OCI-LY3 (cell line): ENCODE measurements around the gene BLOC1S6.

Source experiments
- H2AFZ ChIP-seq: fragments of 200-600, 300-600 bp; shearing (Covaris generic); 2 replicates; pipeline ENCODE4 v1.6.0; 2014; ENCODE audit warnings: antibody characterized with exemption, low read depth, low read length
- H3K27ac ChIP-seq: fragments of 200-600, 300-600 bp; sonication (generic); 2 replicates; pipeline ENCODE4 v1.5.1; 2014; ENCODE audit warnings: mild to moderate bottlenecking, low read length, moderate library complexity, mixed read lengths
- H3K27me3 ChIP-seq: fragments of 200-600, 300-600 bp; sonication (generic); 2 replicates; pipeline ENCODE4 v1.6.1; 2014; ENCODE audit warnings: low read depth, low read length, mixed read lengths
- H3K36me3 ChIP-seq: fragments of 200-600, 300-600 bp; sonication (generic); replicated peaks from 2 replicates; pipeline ENCODE3; 2014; ENCODE audit warnings: low read depth, low read length, mixed read lengths
- H3K4me1 ChIP-seq: fragments of 300-600, 200-600 bp; sonication (generic); 2 replicates; pipeline ENCODE4 v1.6.1; 2014; ENCODE audit warnings: low read length, mixed read lengths
- H3K4me2 ChIP-seq: fragments of 200-600, 300-600 bp; sonication (generic); 2 replicates; pipeline ENCODE4 v1.6.1; 2014; ENCODE audit warnings: low read length, mixed read lengths
- H3K4me3 ChIP-seq: fragments of 300-600, 200-600 bp; sonication (generic); 2 replicates; pipeline ENCODE4 v1.5.1; 2014; ENCODE audit warnings: antibody characterized with exemption, mild to moderate bottlenecking, low read length, moderate library complexity
- H3K79me2 ChIP-seq: fragments of 300-600, 200-600 bp; shearing (Covaris generic); 2 replicates; pipeline ENCODE4 v1.6.1; 2014; ENCODE audit warnings: mild to moderate bottlenecking, low read length, mixed read lengths
- H3K9ac ChIP-seq: fragments of 300-600, 200-600 bp; shearing (Covaris generic); 2 replicates; pipeline ENCODE4 v1.6.0; 2014; ENCODE audit warnings: mild to moderate bottlenecking, low read length, moderate library complexity
- H3K9me3 ChIP-seq: fragments of 200-600, 300-600 bp; shearing (Covaris generic); 2 replicates; pipeline ENCODE4 v1.6.1; 2014; ENCODE audit warnings: low read length, mixed read lengths; ENCODE audit not compliant: insufficient read depth
- H4K20me1 ChIP-seq: fragments of 200-600, 300-600 bp; sonication (generic); 2 replicates; pipeline ENCODE4 v1.6.1; 2016; ENCODE audit warnings: low read length, mixed read lengths; ENCODE audit not compliant: insufficient read depth
- EZH2phosphoT487 ChIP-seq: fragments of 200-600 bp; shearing (Covaris generic); IDR thresholded peaks from 2 replicates; pipeline ENCODE4 v1.6.1; 2018; ENCODE audit warnings: antibody characterized with exemption, mixed run types, low read depth
- TF ChIP-seq, protein P1 (sequence below): fragments of 200-600, 300-600 bp; sonication (generic); IDR thresholded peaks from 2 replicates; pipeline ENCODE4 v1.5.1; 2014; ENCODE audit warnings: antibody characterized with exemption, low read length, low read depth

The BLOC1S6 gene

DNA sequence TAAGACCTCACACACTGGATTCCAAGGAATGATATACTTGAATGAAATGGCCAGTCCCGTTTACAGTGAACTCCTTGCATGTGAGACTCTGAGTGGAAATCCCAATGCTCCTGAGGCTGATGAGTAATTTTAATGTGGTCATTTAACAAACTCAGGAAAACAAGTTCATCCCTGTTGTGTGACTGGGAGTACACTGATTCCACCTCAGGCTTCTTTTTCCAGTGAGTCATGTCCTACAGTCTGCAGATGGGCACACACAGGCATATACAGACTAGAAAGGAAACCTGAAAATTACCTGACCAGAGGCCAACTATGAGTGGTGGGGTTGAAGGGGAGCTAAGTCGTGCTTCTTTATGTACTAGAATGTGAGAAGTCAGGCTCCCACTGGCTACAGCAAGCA, 53.4 kb downstream of the BLOC1S6 start:
- Histone ChIP-seq H2AFZ (no peak overlapping the region), H3K9ac (no peak overlapping the region), H3K4me1 (peaks cover 7% of the 10 kb centered on the region), H3K4me3 (no peak overlapping the region), H3K27me3 (peaks cover 15% of the 10 kb centered on the region), H3K9me3 (no peaks in the 10 kb centered on the region), H3K36me3 (no peaks in the 10 kb centered on the region), H3K79me2 (no peaks in the 10 kb centered on the region), H4K20me1 (no peaks in the 10 kb centered on the region), H3K27ac (no peak overlapping the region), H3K4me2 (no peak overlapping the region)
- TF ChIP-seq EZH2phosphoT487, result no peak
- TF ChIP-seq, protein P1, sequence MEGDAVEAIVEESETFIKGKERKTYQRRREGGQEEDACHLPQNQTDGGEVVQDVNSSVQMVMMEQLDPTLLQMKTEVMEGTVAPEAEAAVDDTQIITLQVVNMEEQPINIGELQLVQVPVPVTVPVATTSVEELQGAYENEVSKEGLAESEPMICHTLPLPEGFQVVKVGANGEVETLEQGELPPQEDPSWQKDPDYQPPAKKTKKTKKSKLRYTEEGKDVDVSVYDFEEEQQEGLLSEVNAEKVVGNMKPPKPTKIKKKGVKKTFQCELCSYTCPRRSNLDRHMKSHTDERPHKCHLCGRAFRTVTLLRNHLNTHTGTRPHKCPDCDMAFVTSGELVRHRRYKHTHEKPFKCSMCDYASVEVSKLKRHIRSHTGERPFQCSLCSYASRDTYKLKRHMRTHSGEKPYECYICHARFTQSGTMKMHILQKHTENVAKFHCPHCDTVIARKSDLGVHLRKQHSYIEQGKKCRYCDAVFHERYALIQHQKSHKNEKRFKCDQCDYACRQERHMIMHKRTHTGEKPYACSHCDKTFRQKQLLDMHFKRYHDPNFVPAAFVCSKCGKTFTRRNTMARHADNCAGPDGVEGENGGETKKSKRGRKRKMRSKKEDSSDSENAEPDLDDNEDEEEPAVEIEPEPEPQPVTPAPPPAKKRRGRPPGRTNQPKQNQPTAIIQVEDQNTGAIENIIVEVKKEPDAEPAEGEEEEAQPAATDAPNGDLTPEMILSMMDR, result no peak

DNA sequence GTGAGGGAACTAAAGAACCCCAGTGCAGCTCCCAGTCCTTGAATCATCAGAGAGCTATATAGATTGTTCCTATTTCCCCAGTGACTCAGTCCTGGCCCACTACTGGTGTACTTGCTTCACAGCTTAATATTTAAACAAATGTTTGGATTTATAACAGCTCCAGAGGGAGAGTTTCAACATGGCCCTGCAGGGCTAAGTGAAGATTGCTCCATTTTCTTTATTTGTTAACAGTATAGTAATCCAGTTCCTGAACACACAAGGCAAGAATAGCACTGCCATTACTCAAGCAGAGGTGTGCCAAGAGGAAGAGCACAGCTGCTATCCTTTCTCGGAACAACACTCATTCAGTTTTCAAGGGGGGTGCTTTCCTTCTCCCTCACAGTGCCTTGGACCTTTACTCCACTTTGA, 54.2 kb downstream of the BLOC1S6 start:
- no peaks in the 10 kb centered on the region for H3K79me2 ChIP-seq
- H3K27ac ChIP-seq, result no peak overlapping the region
- no peaks in the 10 kb centered on the region for H3K9me3 ChIP-seq
- H3K36me3 ChIP-seq, result no peaks in the 10 kb centered on the region
- H2AFZ ChIP-seq, result no peak overlapping the region
- no peak overlapping the region for H3K4me2 ChIP-seq
- no peaks in the 10 kb centered on the region for H4K20me1 ChIP-seq
- TF ChIP-seq EZH2phosphoT487, result no peak
- TF ChIP-seq, protein P1, result no peak
- H3K9ac ChIP-seq, result no peak overlapping the region
- H3K4me1 ChIP-seq, result peaks cover 7% of the 10 kb centered on the region
- H3K27me3 ChIP-seq, result peaks cover 15% of the 10 kb centered on the region
- H3K4me3 ChIP-seq, result no peak overlapping the region

DNA sequence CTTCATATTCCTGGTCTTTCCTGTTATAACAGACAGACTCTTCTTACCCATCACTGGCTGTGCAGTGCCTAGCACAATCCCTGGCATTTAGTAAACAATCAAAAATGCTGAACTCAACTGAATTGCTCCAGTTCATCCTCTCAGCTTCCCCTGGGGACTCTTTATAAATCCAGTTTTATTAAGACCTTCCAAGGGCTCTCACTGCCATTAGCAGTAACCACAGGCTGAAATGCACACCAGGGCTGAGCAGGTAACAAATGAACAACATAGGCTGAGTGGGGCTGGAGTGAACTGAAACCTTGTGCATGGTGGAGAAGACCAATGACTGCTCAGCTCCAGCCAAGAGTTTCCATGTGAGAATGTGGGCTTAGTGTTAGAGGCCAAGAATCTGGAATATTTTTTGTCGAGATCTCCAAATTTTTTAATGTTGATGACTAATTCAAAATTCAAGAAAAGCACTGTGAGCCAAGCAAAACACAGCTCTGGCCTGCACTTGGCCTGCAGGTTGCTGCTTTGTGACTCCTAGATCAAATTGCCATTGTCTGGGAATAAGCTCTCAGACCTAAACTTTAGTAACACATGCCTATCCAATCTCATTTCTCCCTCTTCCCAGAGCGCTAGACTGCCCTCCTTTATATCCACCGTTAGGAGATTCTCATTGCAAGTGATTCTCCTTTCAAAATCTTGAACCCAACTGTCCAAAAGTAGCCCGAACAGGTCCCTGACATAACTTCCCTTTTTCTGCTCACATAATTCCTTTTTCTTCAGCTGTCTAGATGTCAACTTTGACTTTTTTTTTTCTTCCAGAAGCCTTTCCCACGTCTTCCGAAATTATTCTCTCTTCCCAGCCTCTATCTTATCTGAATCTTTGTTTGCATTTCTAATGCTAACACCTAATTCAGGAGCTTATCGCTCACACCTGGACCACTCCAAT, 55.1 kb downstream of the BLOC1S6 start:
- no peak for TF ChIP-seq EZH2phosphoT487
- TF ChIP-seq, protein P1, result no peak
- H2AFZ ChIP-seq, result no peak overlapping the region
- peaks cover 15% of the 10 kb centered on the region for H3K27me3 ChIP-seq
- H3K79me2 ChIP-seq, result no peaks in the 10 kb centered on the region
- no peaks in the 10 kb centered on the region for H3K9me3 ChIP-seq
- H3K4me1 ChIP-seq, result peaks cover 7% of the 10 kb centered on the region
- no peak overlapping the region for H3K4me2 ChIP-seq
- no peak overlapping the region for H3K27ac ChIP-seq
- no peaks in the 10 kb centered on the region for H3K36me3 ChIP-seq
- H4K20me1 ChIP-seq, result no peaks in the 10 kb centered on the region
- H3K9ac ChIP-seq, result no peak overlapping the region
- no peak overlapping the region for H3K4me3 ChIP-seq

DNA sequence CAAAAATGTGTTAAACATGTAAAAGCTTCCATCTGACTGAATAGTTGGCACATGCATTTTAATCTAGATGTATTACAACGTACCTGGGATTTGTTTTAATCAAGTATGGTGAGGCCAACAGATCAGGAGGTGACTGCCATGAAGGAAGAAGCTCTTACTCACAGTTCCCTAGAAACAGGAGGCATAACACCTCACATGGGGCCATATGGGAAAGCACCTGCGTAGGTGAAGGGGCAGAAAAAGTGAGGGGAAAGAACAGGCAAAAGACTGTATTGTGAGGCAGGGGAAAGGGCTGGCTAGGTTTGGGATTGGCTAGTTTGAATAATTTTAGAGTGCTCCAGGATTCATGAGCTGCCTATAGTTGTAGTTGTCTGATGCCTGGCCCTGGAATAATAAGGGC, 57.3 kb downstream of the BLOC1S6 start:
- Histone ChIP-seq H3K36me3 (no peaks in the 10 kb centered on the region), H3K27ac (no peak overlapping the region), H3K9ac (no peak overlapping the region), H3K4me2 (no peak overlapping the region), H3K27me3 (peaks cover 15% of the 10 kb centered on the region), H3K4me3 (no peak overlapping the region), H2AFZ (no peak overlapping the region), H3K9me3 (no peaks in the 10 kb centered on the region), H3K79me2 (no peaks in the 10 kb centered on the region), H3K4me1 (no peaks in the 10 kb centered on the region), H4K20me1 (no peaks in the 10 kb centered on the region)
- TF ChIP-seq EZH2phosphoT487, result no peak
- TF ChIP-seq, protein P1, result no peak
